T47D (cell line): ENCODE data around the gene CFAP298.
"Not testable (repeated sequence)": the region's sequence is repeated elsewhere in the genome, so short reads cannot be mapped to it uniquely, and the experiment has no call there.

Experiments used
- DNase-seq, 2 experiments: peaks; one replicate each; pipeline versions ENCODE4 v3.0.0 to v3.0.0-alpha.2; 2011 to 2012; ENCODE audit warnings: low read depth in 1 of 2, low spot score in 1 of 2
- JUND ChIP-seq: IDR thresholded peaks from 2 replicates; pipeline ENCODE4 v1.6.1; 2012; ENCODE audit warnings: low read depth
- in situ Hi-C: cut with HindIII; loops from 2 replicates; pipeline ENCODE4 v1.10.0; 2016; ENCODE audit warnings: low sequenced_read_pairs, low pct_unique_long_range_greater_than_20kb

CFAP298 gene

GRCh38 chr21:32612075-32612998 is at the start of gene CFAP298:
Gene CFAP298, minus strand, starts transcription at chr21:32612377. Its CDS starts 134 bp downstream, at chr21:32612243.
- in situ Hi-C loops, result no loop called here
- TF ChIP-seq JUND, result no peak
- peak; percentile 60 to 95 for DNase-seq

GRCh38 chr21:32661026-32661782 is 49.0 kb upstream of the CFAP298 start:
- DNase-seq, result peak; percentile 42 to 80
- in situ Hi-C loops, result not testable (repeated sequence)

- in situ Hi-C loops, result no loop called here
- no peak for DNase-seq
- no peak for TF ChIP-seq JUND
Observed at GRCh38 chr21:32658524-32658923, 46.3 kb upstream of the CFAP298 start.

GRCh38 chr21:32653326-32653901 is 41.2 kb upstream of the CFAP298 start:
- in situ Hi-C loops, result no loop called here
- no peak for TF ChIP-seq JUND
- peak; percentile 45 to 52 for DNase-seq

GRCh38 chr21:32648165-32648564 is 36.0 kb upstream of the CFAP298 start:
- TF ChIP-seq JUND, result no peak
- in situ Hi-C loops, result no loop called here

GRCh38 chr21:32645261-32646182 is 33.3 kb upstream of the CFAP298 start:
- in situ Hi-C loops, result no loop called here
- TF ChIP-seq JUND, result no peak
- DNase-seq, result no peak

More at GRCh38 chr21:32648165-32648564, 36.0 kb upstream of the CFAP298 start:
- DNase-seq, result no peak

- no peak for TF ChIP-seq JUND
- in situ Hi-C loops, result no loop called here
- DNase-seq, result no peak
Observed at GRCh38 chr21:32641710-32642698, 29.8 kb upstream of the CFAP298 start.

GRCh38 chr21:32626621-32627196 is 14.5 kb upstream of the CFAP298 start:
- TF ChIP-seq JUND, result no peak
- no peak for DNase-seq
- in situ Hi-C loops, result no loop called here

GRCh38 chr21:32618218-32618617 is 6.0 kb upstream of the CFAP298 start:
- in situ Hi-C loops, DNase-seq: not testable (repeated sequence)

- no peak for DNase-seq
- in situ Hi-C loops, result no loop called here
- no peak for TF ChIP-seq JUND
Observed at GRCh38 chr21:32613436-32614043, 1.4 kb upstream of the CFAP298 start.
